ENCODE data around the gene FAM83F. TPM values are rescaled to one million over a fixed set of nuclear protein-coding genes. Genes with fewer than 3 reads are reported as not detected.

FAM83F gene
- total RNA-seq, 3 donors from 2014 or later = 15.8 to 48.0 (median 35.0) TPM

- H3K4me3 ChIP-seq = no peak overlapping the region
- TF ChIP-seq, protein P1, sequence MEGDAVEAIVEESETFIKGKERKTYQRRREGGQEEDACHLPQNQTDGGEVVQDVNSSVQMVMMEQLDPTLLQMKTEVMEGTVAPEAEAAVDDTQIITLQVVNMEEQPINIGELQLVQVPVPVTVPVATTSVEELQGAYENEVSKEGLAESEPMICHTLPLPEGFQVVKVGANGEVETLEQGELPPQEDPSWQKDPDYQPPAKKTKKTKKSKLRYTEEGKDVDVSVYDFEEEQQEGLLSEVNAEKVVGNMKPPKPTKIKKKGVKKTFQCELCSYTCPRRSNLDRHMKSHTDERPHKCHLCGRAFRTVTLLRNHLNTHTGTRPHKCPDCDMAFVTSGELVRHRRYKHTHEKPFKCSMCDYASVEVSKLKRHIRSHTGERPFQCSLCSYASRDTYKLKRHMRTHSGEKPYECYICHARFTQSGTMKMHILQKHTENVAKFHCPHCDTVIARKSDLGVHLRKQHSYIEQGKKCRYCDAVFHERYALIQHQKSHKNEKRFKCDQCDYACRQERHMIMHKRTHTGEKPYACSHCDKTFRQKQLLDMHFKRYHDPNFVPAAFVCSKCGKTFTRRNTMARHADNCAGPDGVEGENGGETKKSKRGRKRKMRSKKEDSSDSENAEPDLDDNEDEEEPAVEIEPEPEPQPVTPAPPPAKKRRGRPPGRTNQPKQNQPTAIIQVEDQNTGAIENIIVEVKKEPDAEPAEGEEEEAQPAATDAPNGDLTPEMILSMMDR (IDR thresholded peaks at IDR 0.05) = no peak
- ATAC-seq (peak; percentile 3), DNase-seq (peak in 2 of 3 donors; percentile 44 to 45)
- no peaks in the 10 kb centered on the region for H3K9me3 ChIP-seq
- peaks cover 16% of the 10 kb centered on the region for H3K4me1 ChIP-seq (ENCODE audit: low read depth)
- H3K36me3 ChIP-seq (ENCODE audit: low read depth) = no peaks in the 10 kb centered on the region
- intact Hi-C loops (cut with DNase I, micrococcal nuclease) = loop anchor here in 1 of 2 donors (10.0 kb wide), 1 partner anchor 302 kb away; the partner anchor contains the start of gene ADSL
These were observed 48.3 kb downstream of the FAM83F start for GRCh38 chr22:40043081-40043480.

GRCh38 chr22:40043793-40044101, 49.0 kb downstream of the FAM83F start:
- no peaks in the 10 kb centered on the region for H3K9me3 ChIP-seq
- peaks cover 16% of the 10 kb centered on the region for H3K4me1 ChIP-seq (ENCODE audit: low read depth)
- TF ChIP-seq, protein P1 (IDR thresholded peaks at IDR 0.05) = no peak
- no peak for ATAC-seq
- H3K4me3 ChIP-seq = peak overlapping the region; percentile 9
- DNase-seq = no peak
- no peaks in the 10 kb centered on the region for H3K36me3 ChIP-seq (ENCODE audit: low read depth)
- intact Hi-C loops (cut with DNase I, micrococcal nuclease) = loop anchor here in 1 of 2 donors (10.0 kb wide), 1 partner anchor 301 kb away; the partner anchor contains the start of gene ADSL

DNA sequence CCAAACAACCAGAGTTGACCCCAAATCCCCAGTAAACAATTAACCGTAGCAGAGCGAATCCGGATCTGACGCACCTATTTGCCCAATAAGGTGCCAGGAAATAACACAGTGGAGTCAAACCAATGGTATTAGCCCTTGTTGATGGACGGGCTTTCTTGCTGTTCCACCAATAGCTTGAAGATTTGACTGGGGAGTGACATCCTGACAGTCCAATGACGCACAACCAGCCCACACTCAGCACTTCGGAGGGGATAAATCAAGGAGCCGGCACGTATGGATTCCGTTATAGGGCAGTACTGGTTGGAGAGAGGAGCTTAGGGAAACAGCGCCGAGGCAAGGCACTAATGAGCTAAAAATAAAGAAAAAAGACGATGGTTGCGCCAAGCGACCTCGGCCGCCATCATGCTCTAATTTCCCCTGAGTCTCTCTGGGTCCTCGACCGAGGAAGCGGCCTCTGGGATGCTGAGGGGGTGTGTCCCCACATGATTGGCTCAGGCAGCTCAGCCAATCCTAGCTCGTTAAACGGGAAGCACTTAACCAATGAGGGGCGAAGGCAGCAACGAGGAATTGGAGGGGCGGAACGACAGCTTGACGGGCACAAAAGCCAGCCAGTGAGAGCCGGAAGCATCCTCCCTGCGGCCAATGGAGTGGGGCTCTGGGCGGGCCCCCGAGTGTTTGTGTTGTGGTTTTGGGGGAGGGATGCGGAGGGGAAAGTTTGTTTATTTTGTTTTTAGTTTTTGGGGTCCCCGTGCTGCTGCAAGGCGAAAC, 49.5 kb downstream of the FAM83F start:
- Histone ChIP-seq H3K9me3 (no peaks in the 10 kb centered on the region), H3K36me3 (ENCODE audit: low read depth) (no peaks in the 10 kb centered on the region), H3K4me1 (ENCODE audit: low read depth) (peaks cover 16% of the 10 kb centered on the region), H3K4me3 (peak overlapping the region; percentile 56)
- TF ChIP-seq, protein P1 (IDR thresholded peaks at IDR 0.05) = peak; percentile 14
- peak; percentile 97 to 99 (median 99) for DNase-seq
- intact Hi-C loops (cut with DNase I, micrococcal nuclease) = loop anchor here in 1 of 2 donors (10.0 kb wide), 1 partner anchor 301 kb away; the partner anchor contains the start of gene ADSL
- peak; percentile 93 for ATAC-seq

GRCh38 chr22:40044870-40045834, 50.4 kb downstream of the FAM83F start:
- no peaks in the 10 kb centered on the region for H3K36me3 ChIP-seq (ENCODE audit: low read depth)
- H3K9me3 ChIP-seq = no peaks in the 10 kb centered on the region
- TF ChIP-seq, protein P1 (IDR thresholded peaks at IDR 0.05) = no peak
- H3K4me1 ChIP-seq (ENCODE audit: low read depth) = peaks cover 16% of the 10 kb centered on the region
- H3K4me3 ChIP-seq = peak overlapping the region; percentile 56
- DNase-seq (peak; percentile 53 to 88 (median 81)), ATAC-seq (peak; percentile 26)
- intact Hi-C loops (cut with DNase I, micrococcal nuclease) = loop anchor here in 1 of 2 donors (10.0 kb wide), 1 partner anchor 300 kb away; the partner anchor contains the start of gene ADSL

DNA sequence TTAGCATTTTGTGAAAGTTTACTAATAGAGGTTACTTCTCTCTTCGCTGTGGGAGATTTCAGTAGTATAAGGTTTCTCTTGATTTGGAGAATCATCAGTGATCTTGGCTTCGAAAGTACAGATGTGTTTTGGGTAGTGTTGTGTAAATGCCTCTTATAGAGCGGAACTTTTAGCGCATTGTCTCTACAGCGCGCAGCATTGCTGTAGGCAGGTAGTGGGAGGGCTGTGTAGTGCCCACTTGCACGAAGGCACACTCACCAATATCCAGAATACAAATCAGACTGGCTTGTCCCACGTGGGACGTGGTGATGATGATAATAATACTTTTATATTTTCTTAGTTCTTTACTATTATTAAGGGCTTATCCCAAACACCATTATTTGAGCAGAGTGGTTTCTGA, 51.4 kb downstream of the FAM83F start:
- no peak for ATAC-seq
- H3K36me3 ChIP-seq (ENCODE audit: low read depth) = no peaks in the 10 kb centered on the region
- TF ChIP-seq, protein P1 (IDR thresholded peaks at IDR 0.05) = no peak
- intact Hi-C loops (cut with DNase I, micrococcal nuclease) = loop anchor here in 1 of 2 donors (10.0 kb wide), 1 partner anchor 299 kb away; the partner anchor contains the start of gene ADSL
- H3K4me1 ChIP-seq (ENCODE audit: low read depth) = peaks cover 13% of the 10 kb centered on the region
- no peak overlapping the region for H3K4me3 ChIP-seq
- DNase-seq = no peak
- no peaks in the 10 kb centered on the region for H3K9me3 ChIP-seq

Data from mucosa of descending colon (tissue), 3 donors.